HepG2 (cell line): Measurements from ENCODE around the gene IGFBP5.

ENCODE experiments used
- FLYWCH1 ChIP-seq: sonication (generic); formaldehyde crosslinking; IDR thresholded peaks from 2 replicates; pipeline ENCODE4 v1.8.1; 2023; ENCODE audit warnings: mild to moderate bottlenecking, missing genetic modification reagents
- TBX3 ChIP-seq: fragments of 450-650 bp; IDR thresholded peaks from 2 replicates; pipeline ENCODE4 v1.6.1; 2017; ENCODE audit warnings: antibody characterized with exemption, mild to moderate bottlenecking, inconsistent platforms, borderline replicate concordance

DNA sequence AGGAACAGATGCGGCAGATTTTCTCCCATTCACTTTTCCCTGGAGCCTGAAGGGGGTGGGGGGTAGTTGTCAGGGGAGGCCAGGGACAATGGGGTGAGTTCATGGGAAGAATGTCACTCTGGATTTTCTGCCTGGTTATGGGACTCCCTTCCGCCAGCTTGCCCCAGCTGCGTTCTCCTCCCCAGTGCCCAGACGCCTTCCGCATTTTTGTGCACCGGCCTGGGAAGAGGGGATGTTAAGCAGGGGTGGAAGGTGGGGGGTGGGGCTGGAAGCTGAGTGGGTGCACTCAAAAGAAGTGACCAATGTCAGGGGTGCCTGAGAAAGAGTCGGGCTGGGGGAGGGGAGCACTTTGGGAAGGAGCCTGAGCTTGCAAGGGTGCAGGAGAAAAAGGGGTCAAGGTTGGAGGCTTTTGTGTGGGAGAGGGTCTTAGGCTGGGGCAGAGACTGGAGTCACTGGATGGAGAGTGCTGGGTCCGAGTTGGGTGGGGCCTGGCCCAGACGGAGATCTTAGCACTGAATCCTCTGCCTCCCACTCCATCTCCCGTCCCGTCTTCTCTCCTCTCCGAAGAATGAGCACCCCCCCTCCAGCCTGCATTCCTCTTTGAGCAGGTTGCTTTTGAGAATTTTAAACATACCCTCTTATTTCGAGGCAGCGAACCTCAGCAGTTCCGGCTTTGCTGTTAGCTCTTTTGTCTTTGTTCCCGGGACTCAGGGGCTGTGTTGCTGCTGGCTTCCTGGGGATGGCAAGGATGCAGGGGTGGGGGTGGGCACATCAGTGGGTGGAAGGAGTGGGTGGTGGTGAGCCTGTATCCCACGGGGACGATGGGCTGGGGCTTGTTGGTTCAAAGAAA is 59.4 kb downstream of the IGFBP5 start:
- TF ChIP-seq TBX3: no peak
- no peak for TF ChIP-seq FLYWCH1
